Measurements from ENCODE around the gene SORCS2. TPM values are rescaled to one million over a fixed set of nuclear protein-coding genes. Genes with fewer than 3 reads are reported as not detected.
A peak's percentile ranks its signal among the peaks of the same experiment; 100 is the strongest.

SORCS2 gene
- total and polyA plus RNA-seq, 2 of the 13 experiments (the other 11 are each of a cell fraction or from before 2014, with no cell fraction given) = 0.82 to 1.0 TPM

- Histone ChIP-seq H2AFZ (ENCODE audit: low read length) (no peak overlapping the region), H3K4me3 (replicated peaks in 1 of 3; ENCODE audit: insufficient read depth in 1 of 3, low read depth in 2 of 3, low read length in 3 of 3) (no peak overlapping the region), H3K27ac (ENCODE audit: extremely low read length, insufficient read depth, low read length) (no peak overlapping the region), H3K4me1 (ENCODE audit: insufficient read depth, low read length) (peaks cover 9% of the 10 kb centered on the region; the same call in 1 of the 2 replicates), H4K20me1 (ENCODE audit: insufficient read depth, low read length) (no peaks in the 10 kb centered on the region), H3K9me3 (ENCODE audit: low read length) (peaks cover 2% of the 10 kb centered on the region), H3K4me2 (ENCODE audit: low read depth, low read length) (no peak overlapping the region), H3K27me3 (ENCODE audit: control insufficient read depth in 1 of 2, insufficient read depth in 2 of 2, low read length in 2 of 2) (peaks cover 0 to 18% of the 10 kb centered on the region in 2 experiments; a peak in 1 of 5 replicates), H3K9ac (ENCODE audit: insufficient read depth, low read depth, low read length) (no peak overlapping the region), H3K79me2 (ENCODE audit: insufficient read depth, low read length) (no peaks in the 10 kb centered on the region), H3K36me3 (replicated peaks in 1 of 2; ENCODE audit: control insufficient read depth in 1 of 2, insufficient read depth in 2 of 2, low read length in 2 of 2) (no peaks in the 10 kb centered on the region)
- DNase-seq (ENCODE audit: low spot score) = no peak
- no peak for ATAC-seq
- CTCF ChIA-PET (ENCODE audit: low intra/inter-chr PET ratio, low total read pairs) = no interaction called here
- BruUV-seq (replicated peaks) = no TSS peak
- TF ChIP-seq ZNF558 (CRISPR knock-in tag; IDR thresholded peaks at IDR 0.05; ENCODE audit: borderline replicate concordance) (no peak), ZNF264 (CRISPR knock-in tag; IDR thresholded peaks at IDR 0.05) (no peak), ZNF589 (CRISPR knock-in tag; conservative IDR thresholded peaks at IDR 0.05) (no peak), PRMT3 (CRISPR knock-in tag; IDR thresholded peaks at IDR 0.05; ENCODE audit: borderline replicate concordance, low read depth) (no peak), ARHGAP35 (CRISPR knock-in tag; IDR thresholded peaks at IDR 0.05; ENCODE audit: borderline replicate concordance) (no peak), U2AF2 (IDR thresholded peaks at IDR 0.05; ENCODE audit: low read depth, low read length) (no peak)
- in situ Hi-C loops (cut with HindIII; ENCODE audit: extremely low pct_ligation_motif_present, low pct_unique_long_range_greater_than_20kb) (no loop called here), intact Hi-C loops (cut with micrococcal nuclease; ENCODE audit: unreplicated experiment) (no loop called here)
- no peak for FAIRE-seq
- POLR2A ChIA-PET = no interaction called here
- 72% methylated on average over 9 of the region's 9 CpGs for WGBS (ENCODE audit: low lambda C conversion rate)
Observed at GRCh38 chr4:7173841-7174449, 18.4 kb upstream of the SORCS2 start.

- ATAC-seq (no peak), FAIRE-seq (no peak), DNase-seq (ENCODE audit: low spot score) (no peak)
- BruUV-seq (replicated peaks) = no TSS peak
- Histone ChIP-seq H3K4me3 (replicated peaks in 1 of 3; ENCODE audit: insufficient read depth in 1 of 3, low read depth in 2 of 3, low read length in 3 of 3) (no peak overlapping the region), H3K27me3 (ENCODE audit: control insufficient read depth in 1 of 2, insufficient read depth in 2 of 2, low read length in 2 of 2) (no peaks in the 10 kb centered on the region), H3K9ac (ENCODE audit: insufficient read depth, low read depth, low read length) (no peak overlapping the region), H3K4me2 (ENCODE audit: low read depth, low read length) (no peak overlapping the region), H3K27ac (ENCODE audit: extremely low read length, insufficient read depth, low read length) (no peak overlapping the region), H4K20me1 (ENCODE audit: insufficient read depth, low read length) (no peaks in the 10 kb centered on the region), H2AFZ (ENCODE audit: low read length) (no peak overlapping the region), H3K36me3 (replicated peaks in 1 of 2; ENCODE audit: control insufficient read depth in 1 of 2, insufficient read depth in 2 of 2, low read length in 2 of 2) (no peaks in the 10 kb centered on the region), H3K9me3 (ENCODE audit: low read length) (peaks cover 10% of the 10 kb centered on the region), H3K79me2 (ENCODE audit: insufficient read depth, low read length) (no peaks in the 10 kb centered on the region), H3K4me1 (ENCODE audit: insufficient read depth, low read length) (no peaks in the 10 kb centered on the region)
- POLR2A ChIA-PET = no interaction called here
- intact Hi-C loops (cut with micrococcal nuclease; ENCODE audit: unreplicated experiment) (no loop called here), in situ Hi-C loops (cut with HindIII; ENCODE audit: extremely low pct_ligation_motif_present, low pct_unique_long_range_greater_than_20kb) (no loop called here)
- TF ChIP-seq ZFP1 (CRISPR knock-in tag; IDR thresholded peaks at IDR 0.05) = peak; percentile 79; the same call in 1 of the 2 replicates
- no peak for TF ChIP-seq DPF2 (CRISPR knock-in tag; IDR thresholded peaks at IDR 0.05; ENCODE audit: borderline replicate concordance, low read depth)
- CTCF ChIA-PET (ENCODE audit: low intra/inter-chr PET ratio, low total read pairs) = no interaction called here
- WGBS (ENCODE audit: low lambda C conversion rate) = 8% methylated on average over 1 of the region's 1 CpG
Observed at GRCh38 chr4:7179158-7179557, 13.2 kb upstream of the SORCS2 start.
